Activated CD4-positive, alpha-beta memory T cell treated with anti-CD3 and anti-CD28 coated beads, Interleukin-2, amount 10 ng/mL, durations not matched to agents 7 days and 5 days (primary cell): ENCODE results near the gene C11orf97. TPM values are rescaled to one million over a fixed set of nuclear protein-coding genes. Genes with fewer than 3 reads are reported as not detected.
A peak's percentile ranks its signal among the peaks of the same experiment; 100 is the strongest.

Experiments
- CTCF ChIA-PET: fragments of 350-600 bp; sonication (Branson Sonifier 250); formaldehyde crosslinking; loops from one replicate; lab custom pipeline; 2021; ENCODE audit warnings: antibody characterized with exemption, inconsistent platforms; lab: Charles Lee
- POLR2A ChIA-PET: fragments of 350-600 bp; sonication (Branson Sonifier 250); formaldehyde crosslinking; loops from one replicate; lab custom pipeline; 2021; ENCODE audit warnings: antibody characterized with exemption; lab: Charles Lee
- DNase-seq: peaks from one replicate; pipeline ENCODE4 v3.0.0-alpha.2; 2020
- H3K27ac Mint-ChIP-seq: one replicate; pipeline ENCODE4 v1.8.0; 2021; ENCODE audit warnings: mild to moderate bottlenecking, mixed read lengths
- H3K27me3 Mint-ChIP-seq: one replicate; pipeline ENCODE4 v1.8.0; 2021; ENCODE audit warnings: mixed read lengths
- H3K36me3 Mint-ChIP-seq: one replicate; pipeline ENCODE4 v1.8.0; 2021; ENCODE audit warnings: low read depth, mixed read lengths
- H3K4me1 Mint-ChIP-seq: one replicate; pipeline ENCODE4 v1.8.0; 2021; ENCODE audit warnings: mixed read lengths
- H3K4me3 Mint-ChIP-seq: one replicate; pipeline ENCODE4 v1.8.0; 2021; ENCODE audit warnings: mild to moderate bottlenecking, mixed read lengths
- H3K9me3 Mint-ChIP-seq: one replicate; pipeline ENCODE4 v1.8.0; 2021; ENCODE audit warnings: mixed read lengths
- total RNA-seq, 2 experiments: library from RNA; stranded (reverse); gene quantifications; one replicate each; pipeline ENCODE4 v1.2.3, GENCODE V29; 2021

Gene C11orf97
- not detected for total RNA-seq

- peak within 1 kb of the TSS; percentile 59 for H3K4me3 Mint-ChIP-seq
- CTCF ChIA-PET, result interaction anchor here (1.1 to 1.2 kb wide), 2 partner anchors 25 to 385 kb away, joined by 3 read pairs; no protein-coding TSS in a partner anchor
- peaks cover 13% of the 10 kb centered on the region for H3K4me1 Mint-ChIP-seq
- no peaks in the 10 kb centered on the region for H3K9me3 Mint-ChIP-seq
- DNase-seq, result peak; percentile 58
- H3K36me3 Mint-ChIP-seq, result no peaks in the 10 kb centered on the region
- POLR2A ChIA-PET, result interaction anchor here (1.0 to 1.4 kb wide), 2 partner anchors 32 to 35 kb away, joined by 3 to 4 read pairs; partner anchors contain the start of gene FUT4
- peaks cover 47% of the 10 kb centered on the region for H3K27me3 Mint-ChIP-seq
- H3K27ac Mint-ChIP-seq, result no peak within 1 kb of the TSS
These were observed at the start of gene C11orf97 for GRCh38 chr11:94511932-94512781. TSS of gene C11orf97 (plus strand) at chr11:94512461. CDS start at chr11:94512529, 68 bp downstream.

- no peak overlapping the region for H3K27ac Mint-ChIP-seq
These were observed 42.8 kb upstream of the C11orf97 start for GRCh38 chr11:94469416-94469815.

GRCh38 chr11:94472916-94473799 is 39.1 kb upstream of the C11orf97 start:
- Mint-ChIP-seq H3K36me3 (peaks cover 50% of the 10 kb centered on the region), H3K4me1 (peaks cover 23% of the 10 kb centered on the region), H3K4me3 (no peak overlapping the region), H3K9me3 (no peaks in the 10 kb centered on the region), H3K27me3 (no peaks in the 10 kb centered on the region), H3K27ac (peak overlapping the region; percentile 54)
- ChIA-PET POLR2A (interaction anchor here (0.7 kb wide), 1 partner anchor 20 kb away, joined by 4 read pairs; no protein-coding TSS in a partner anchor), CTCF (no interaction called here)
- DNase-seq, result peak; percentile 38

More at GRCh38 chr11:94469416-94469815, 42.8 kb upstream of the C11orf97 start:
- Mint-ChIP-seq H3K4me1 (peaks cover 18% of the 10 kb centered on the region), H3K27me3 (no peaks in the 10 kb centered on the region), H3K9me3 (no peaks in the 10 kb centered on the region), H3K36me3 (peaks cover 58% of the 10 kb centered on the region), H3K4me3 (no peak overlapping the region)
- no peak for DNase-seq
- ChIA-PET POLR2A (no interaction called here), CTCF (no interaction called here)

GRCh38 chr11:94477624-94478023 is 34.6 kb upstream of the C11orf97 start:
- DNase-seq, result no peak
- Mint-ChIP-seq H3K4me1 (peaks cover 22% of the 10 kb centered on the region), H3K9me3 (no peaks in the 10 kb centered on the region), H3K4me3 (no peak overlapping the region), H3K27ac (no peak overlapping the region), H3K36me3 (peaks cover 47% of the 10 kb centered on the region), H3K27me3 (no peaks in the 10 kb centered on the region)
- ChIA-PET CTCF (no interaction called here), POLR2A (no interaction called here)

- no peak for DNase-seq
- Mint-ChIP-seq H3K27me3 (no peaks in the 10 kb centered on the region), H3K4me1 (peaks cover 5% of the 10 kb centered on the region), H3K4me3 (no peak overlapping the region), H3K9me3 (no peaks in the 10 kb centered on the region), H3K27ac (no peak overlapping the region), H3K36me3 (peaks cover 45% of the 10 kb centered on the region)
- CTCF ChIA-PET, result no interaction called here
- POLR2A ChIA-PET, result no interaction called here
These were observed 30.9 kb upstream of the C11orf97 start for GRCh38 chr11:94481342-94481741.

- Mint-ChIP-seq H3K27ac (no peak overlapping the region), H3K36me3 (peaks cover 62% of the 10 kb centered on the region), H3K4me3 (no peak overlapping the region), H3K27me3 (no peaks in the 10 kb centered on the region), H3K9me3 (no peaks in the 10 kb centered on the region), H3K4me1 (peaks cover 6% of the 10 kb centered on the region)
- CTCF ChIA-PET, result no interaction called here
- DNase-seq, result no peak
- POLR2A ChIA-PET, result no interaction called here
These were observed 26.2 kb upstream of the C11orf97 start for GRCh38 chr11:94486068-94486467.

- Mint-ChIP-seq H3K9me3 (no peaks in the 10 kb centered on the region), H3K4me3 (peak within 1 kb of the TSS; percentile 89), H3K36me3 (peaks cover 34% of the 10 kb centered on the region), H3K4me1 (peaks cover 34% of the 10 kb centered on the region), H3K27me3 (no peaks in the 10 kb centered on the region), H3K27ac (peak within 1 kb of the TSS; percentile 81)
- DNase-seq, result peak; percentile 98
- CTCF ChIA-PET, result interaction anchor here (0.8 to 1.0 kb wide), 2 partner anchors 12 to 321 kb away, joined by 3 read pairs; no protein-coding TSS in a partner anchor
- POLR2A ChIA-PET, result interaction anchor here (0.6 to 1.7 kb wide), 12 partner anchors 10 to 1297 kb away, joined by 3 to 11 read pairs (median 4); partner anchors contain the start of genes C11orf54, CEP57, MED17 and PANX1
These were observed 18.8 kb upstream of the C11orf97 start, which contains the start of the genes ANKRD49 and MRE11 for GRCh38 chr11:94493281-94494125. TSS of gene ANKRD49 (plus strand) at chr11:94493984. CDS start at chr11:94496694, 2,710 bp downstream. TSS of gene MRE11 (minus strand) at chr11:94493844. CDS start at chr11:94492801, 1,043 bp downstream.

GRCh38 chr11:94494126-94494680 is 18.1 kb upstream of the C11orf97 start:
- no peak for DNase-seq

GRCh38 chr11:94500181-94500580 is 12.1 kb upstream of the C11orf97 start:
- CTCF ChIA-PET, result no interaction called here

More at GRCh38 chr11:94494126-94494680, 18.1 kb upstream of the C11orf97 start:
- H3K4me1 Mint-ChIP-seq, result peaks cover 34% of the 10 kb centered on the region
- ChIA-PET POLR2A (interaction anchor here (0.6 to 1.7 kb wide), 10 partner anchors 9 to 1297 kb away, joined by 3 to 11 read pairs (median 4); partner anchors contain the start of genes C11orf54, CEP57, MED17 and PANX1), CTCF (interaction anchor here (0.8 to 1.0 kb wide), 2 partner anchors 11 to 321 kb away, joined by 3 read pairs; no protein-coding TSS in a partner anchor)
- peak overlapping the region; percentile 89 for H3K4me3 Mint-ChIP-seq
- H3K9me3 Mint-ChIP-seq, result no peaks in the 10 kb centered on the region
- H3K27me3 Mint-ChIP-seq, result no peaks in the 10 kb centered on the region
- H3K36me3 Mint-ChIP-seq, result peaks cover 32% of the 10 kb centered on the region
- H3K27ac Mint-ChIP-seq, result peak overlapping the region; percentile 81

GRCh38 chr11:94501522-94501921 is 10.7 kb upstream of the C11orf97 start:
- ChIA-PET CTCF (interaction anchor here (0.7 to 4.8 kb wide), 5 partner anchors 9 to 606 kb away, joined by 3 to 36 read pairs (median 4); no protein-coding TSS in a partner anchor), POLR2A (no interaction called here)
- no peaks in the 10 kb centered on the region for H3K9me3 Mint-ChIP-seq
- no peak overlapping the region for H3K27ac Mint-ChIP-seq
- H3K36me3 Mint-ChIP-seq, result peaks cover 23% of the 10 kb centered on the region
- H3K4me3 Mint-ChIP-seq, result no peak overlapping the region
- H3K4me1 Mint-ChIP-seq, result no peaks in the 10 kb centered on the region
- no peaks in the 10 kb centered on the region for H3K27me3 Mint-ChIP-seq
- no peak for DNase-seq

More at GRCh38 chr11:94500181-94500580, 12.1 kb upstream of the C11orf97 start:
- Mint-ChIP-seq H3K27ac (no peak overlapping the region), H3K9me3 (no peaks in the 10 kb centered on the region), H3K27me3 (no peaks in the 10 kb centered on the region), H3K4me1 (peaks cover 10% of the 10 kb centered on the region), H3K4me3 (no peak overlapping the region), H3K36me3 (peaks cover 26% of the 10 kb centered on the region)
- POLR2A ChIA-PET, result no interaction called here
- no peak for DNase-seq

GRCh38 chr11:94504689-94505293 is 7.5 kb upstream of the C11orf97 start:
- H3K36me3 Mint-ChIP-seq, result no peaks in the 10 kb centered on the region
- POLR2A ChIA-PET, result no interaction called here
- no peak for DNase-seq

More at GRCh38 chr11:94504689-94505293, 7.5 kb upstream of the C11orf97 start:
- Mint-ChIP-seq H3K4me1 (no peaks in the 10 kb centered on the region), H3K27me3 (peaks cover 3% of the 10 kb centered on the region), H3K4me3 (no peak overlapping the region), H3K27ac (no peak overlapping the region), H3K9me3 (no peaks in the 10 kb centered on the region)
- CTCF ChIA-PET, result interaction anchor here (0.6 to 4.8 kb wide), 17 partner anchors 10 to 766 kb away, joined by 3 to 36 read pairs (median 3); partner anchors contain the start of genes ANKRD49 and PANX1
